GM10248 (cell line): ENCODE results near the gene MAGEB10.
"Not testable (repeated sequence)": the region's sequence is repeated elsewhere in the genome, so short reads cannot be mapped to it uniquely, and the experiment has no call there.

Experiments
- CTCF ChIA-PET: fragments of 300-600 bp; sonication (Branson Sonifier 250); formaldehyde crosslinking; extraction: SDS; loops from one replicate; lab custom pipeline; 2021; ENCODE audit warnings: antibody characterized with exemption; lab: Yijun Ruan, JAX
- POLR2A ChIA-PET: fragments of 350-650 bp; sonication (Branson Sonifier 250); formaldehyde crosslinking; extraction: SDS; loops from one replicate; lab custom pipeline; 2020; ENCODE audit warnings: antibody characterized with exemption; lab: Yijun Ruan, JAX
- DNase-seq: peaks from one replicate; pipeline ENCODE4 v3.0.0; 2012; ENCODE audit errors: extremely low spot score
- CTCF ChIP-seq: IDR thresholded peaks from 2 replicates; pipeline ENCODE4 v1.5.1; 2012; ENCODE audit warnings: mild to moderate bottlenecking, low read depth; ENCODE audit errors: extremely low read depth, missing control alignments, control extremely low read depth

MAGEB10 gene

GRCh38 chrX:27808226-27808625 lies 436 bp downstream of the MAGEB10 start:
- DNase-seq: no peak
- no peak for TF ChIP-seq CTCF
- POLR2A ChIA-PET: no interaction called here
- CTCF ChIA-PET: no interaction called here

GRCh38 chrX:27808991-27809859 lies 1.4 kb downstream of the MAGEB10 start:
- POLR2A ChIA-PET, CTCF ChIA-PET, DNase-seq: not testable (repeated sequence)

- CTCF ChIA-PET: no interaction called here
- DNase-seq: no peak
- POLR2A ChIA-PET: no interaction called here
- no peak for TF ChIP-seq CTCF
Observed at GRCh38 chrX:27815209-27815608, 7.4 kb downstream of the MAGEB10 start.

- TF ChIP-seq CTCF: no peak
- ChIA-PET POLR2A (no interaction called here), CTCF (no interaction called here)
- DNase-seq: no peak
Observed at GRCh38 chrX:27823812-27824211, 16.0 kb downstream of the MAGEB10 start.

- CTCF ChIA-PET: no interaction called here
Observed at GRCh38 chrX:27838185-27838584, 30.4 kb downstream of the MAGEB10 start.

GRCh38 chrX:27840881-27841280 lies 33.1 kb downstream of the MAGEB10 start:
- no peak for TF ChIP-seq CTCF
- POLR2A ChIA-PET: no interaction called here
- no peak for DNase-seq
- CTCF ChIA-PET: no interaction called here

More at GRCh38 chrX:27838185-27838584, 30.4 kb downstream of the MAGEB10 start:
- DNase-seq: no peak
- POLR2A ChIA-PET: no interaction called here
- TF ChIP-seq CTCF: no peak

- no peak for TF ChIP-seq CTCF
- POLR2A ChIA-PET: no interaction called here
- no peak for DNase-seq
- CTCF ChIA-PET: no interaction called here
Observed at GRCh38 chrX:27842859-27843258, 35.1 kb downstream of the MAGEB10 start.
